ENCODE results near the gene TCEAL2. TPM values are rescaled to one million over a fixed set of nuclear protein-coding genes. Genes with fewer than 3 reads are reported as not detected.
"Not testable (repeated sequence)": the region's sequence is repeated elsewhere in the genome, so short reads cannot be mapped to it uniquely, and the experiment has no call there.

TCEAL2 gene
- total RNA-seq: not detected in 2 replicates

DNA sequence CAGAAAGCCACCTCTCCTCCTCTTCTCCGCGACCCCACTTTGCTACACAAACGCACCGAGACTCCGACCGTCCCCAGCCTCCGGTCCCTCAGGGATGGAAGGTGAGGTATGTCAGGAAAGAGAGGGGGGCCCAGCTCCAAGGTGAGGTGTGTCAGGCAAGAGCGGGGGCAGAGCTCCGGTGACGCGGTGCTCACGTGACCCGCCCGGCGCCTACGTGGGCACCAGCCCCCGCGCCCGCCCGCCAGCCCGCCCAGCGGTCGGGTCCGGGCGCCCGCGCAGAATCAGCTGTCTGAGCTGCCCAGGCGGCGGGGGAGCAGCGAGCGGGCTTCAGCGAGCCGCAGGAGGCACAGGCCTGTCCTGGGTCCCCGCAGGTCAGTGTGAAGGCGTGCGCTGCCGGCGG, at the start of gene TCEAL2:
TSS of gene TCEAL2 (plus strand) at position 244 of the 400 bp plus-strand sequence. CDS start 1,152 bp downstream, outside the sequence.
- not testable (repeated sequence) for H3K27me3 ChIP-seq (ENCODE audit: control insufficient read depth, insufficient read depth, low read length); FAIRE-seq; DNase-seq (ENCODE audit: low read depth); H3K4me3 ChIP-seq (ENCODE audit: low read depth, low read length); H3K36me3 ChIP-seq (ENCODE audit: control insufficient read depth, insufficient read depth, low read length)

DNA sequence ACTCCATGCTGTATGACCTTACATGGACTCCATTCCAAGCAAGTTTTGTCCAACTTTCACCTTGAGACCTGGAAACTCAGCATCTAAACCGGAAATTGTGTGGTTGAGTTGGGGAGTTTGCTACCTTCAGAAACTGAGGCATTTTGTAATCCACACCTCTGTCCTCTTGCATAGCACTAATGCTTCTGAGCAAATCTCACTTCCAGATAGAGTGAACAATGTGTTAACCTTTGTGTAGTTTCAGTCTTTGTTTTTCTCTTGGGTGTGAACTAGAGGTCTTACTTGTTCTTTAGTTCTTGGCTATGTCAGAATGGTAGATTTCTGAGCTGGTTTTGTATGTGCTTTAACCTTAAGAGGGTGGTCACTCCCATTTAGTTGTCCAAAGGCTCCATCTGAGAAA, 48.1 kb upstream of the TCEAL2 start:
- no peaks in the 10 kb centered on the region for H3K36me3 ChIP-seq (ENCODE audit: control insufficient read depth, insufficient read depth, low read length)
- no peaks in the 10 kb centered on the region for H3K27me3 ChIP-seq (ENCODE audit: control insufficient read depth, insufficient read depth, low read length)
- no peak for DNase-seq (ENCODE audit: low read depth)
- H3K4me3 ChIP-seq (ENCODE audit: low read depth, low read length): no peak overlapping the region
- FAIRE-seq: no peak
- TF ChIP-seq, protein P1, sequence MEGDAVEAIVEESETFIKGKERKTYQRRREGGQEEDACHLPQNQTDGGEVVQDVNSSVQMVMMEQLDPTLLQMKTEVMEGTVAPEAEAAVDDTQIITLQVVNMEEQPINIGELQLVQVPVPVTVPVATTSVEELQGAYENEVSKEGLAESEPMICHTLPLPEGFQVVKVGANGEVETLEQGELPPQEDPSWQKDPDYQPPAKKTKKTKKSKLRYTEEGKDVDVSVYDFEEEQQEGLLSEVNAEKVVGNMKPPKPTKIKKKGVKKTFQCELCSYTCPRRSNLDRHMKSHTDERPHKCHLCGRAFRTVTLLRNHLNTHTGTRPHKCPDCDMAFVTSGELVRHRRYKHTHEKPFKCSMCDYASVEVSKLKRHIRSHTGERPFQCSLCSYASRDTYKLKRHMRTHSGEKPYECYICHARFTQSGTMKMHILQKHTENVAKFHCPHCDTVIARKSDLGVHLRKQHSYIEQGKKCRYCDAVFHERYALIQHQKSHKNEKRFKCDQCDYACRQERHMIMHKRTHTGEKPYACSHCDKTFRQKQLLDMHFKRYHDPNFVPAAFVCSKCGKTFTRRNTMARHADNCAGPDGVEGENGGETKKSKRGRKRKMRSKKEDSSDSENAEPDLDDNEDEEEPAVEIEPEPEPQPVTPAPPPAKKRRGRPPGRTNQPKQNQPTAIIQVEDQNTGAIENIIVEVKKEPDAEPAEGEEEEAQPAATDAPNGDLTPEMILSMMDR (IDR thresholded peaks at IDR 0.05; ENCODE audit: insufficient read depth, low read length, severe bottlenecking): no peak

DNA sequence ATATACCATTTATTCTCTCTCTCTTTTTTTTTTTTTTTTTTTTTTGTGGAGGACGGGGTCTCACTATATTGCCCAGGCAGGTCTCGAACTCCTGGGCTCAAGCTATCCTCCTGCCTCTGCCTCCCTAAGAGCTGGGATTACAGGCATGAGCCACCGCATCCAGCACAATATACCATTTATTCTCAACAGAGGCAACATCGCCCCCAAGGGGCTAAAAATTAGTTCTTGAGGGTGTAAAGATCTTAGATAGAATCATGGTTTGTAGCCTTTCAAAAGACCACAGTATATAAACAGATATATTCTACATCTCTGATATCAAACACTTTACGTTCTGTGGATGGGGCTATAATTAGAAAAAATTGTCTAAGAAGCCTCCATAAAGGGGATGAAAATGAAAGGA, 39.8 kb upstream of the TCEAL2 start:
- no peak for FAIRE-seq

DNA sequence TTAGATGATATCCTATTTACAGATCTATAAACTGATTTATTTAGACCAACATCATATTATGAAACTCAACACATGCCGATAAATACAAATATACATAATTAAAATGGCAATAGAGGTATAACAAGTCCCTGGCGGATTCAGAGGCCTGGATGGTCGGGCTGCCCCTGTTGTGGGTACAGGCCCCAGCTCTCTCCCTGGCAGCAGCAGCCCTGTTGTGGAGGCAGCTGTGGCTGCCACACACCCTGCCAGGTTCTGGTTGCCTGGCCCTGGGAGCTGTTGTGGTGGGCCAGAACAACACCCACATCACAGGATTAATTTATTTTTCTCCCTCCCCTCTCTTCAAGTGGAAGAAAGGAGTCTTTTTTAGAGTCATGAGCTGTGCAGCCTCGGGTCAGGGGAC, 12.1 kb upstream of the TCEAL2 start:
- DNase-seq (ENCODE audit: low read depth) (no peak), FAIRE-seq (no peak)
- H3K27me3 ChIP-seq (ENCODE audit: control insufficient read depth, insufficient read depth, low read length): no peaks in the 10 kb centered on the region
- TF ChIP-seq, protein P1 (IDR thresholded peaks at IDR 0.05; ENCODE audit: insufficient read depth, low read length, severe bottlenecking): no peak
- no peak overlapping the region for H3K4me3 ChIP-seq (ENCODE audit: low read depth, low read length)
- no peaks in the 10 kb centered on the region for H3K36me3 ChIP-seq (ENCODE audit: control insufficient read depth, insufficient read depth, low read length)

More for the DNA sequence above, 39.8 kb upstream of the TCEAL2 start:
- Histone ChIP-seq H3K4me3 (ENCODE audit: low read depth, low read length) (no peak overlapping the region), H3K36me3 (ENCODE audit: control insufficient read depth, insufficient read depth, low read length) (no peaks in the 10 kb centered on the region), H3K27me3 (ENCODE audit: control insufficient read depth, insufficient read depth, low read length) (no peaks in the 10 kb centered on the region)
- no peak for DNase-seq (ENCODE audit: low read depth)
- TF ChIP-seq, protein P1 (IDR thresholded peaks at IDR 0.05; ENCODE audit: insufficient read depth, low read length, severe bottlenecking): no peak

DNA sequence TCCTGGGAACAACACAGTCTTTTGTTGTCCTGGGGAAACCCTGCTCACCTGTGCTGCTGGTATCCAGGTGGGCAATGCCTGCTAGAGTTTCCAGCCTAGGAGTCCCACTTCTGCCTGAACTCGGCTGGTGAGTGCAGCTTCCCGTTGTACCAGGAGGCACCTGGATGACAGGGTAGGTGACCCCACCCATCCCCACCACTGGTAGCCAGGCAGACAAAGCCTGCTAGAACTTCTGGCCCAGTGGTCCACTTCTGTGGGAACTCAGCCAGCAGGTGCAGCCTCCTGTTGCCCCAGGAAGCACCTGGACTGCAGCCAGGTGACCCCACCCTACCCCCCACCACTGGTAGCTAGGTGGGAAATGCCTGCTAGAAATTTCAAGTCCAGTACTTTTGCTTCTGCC, 9.7 kb upstream of the TCEAL2 start:
- no peak overlapping the region for H3K4me3 ChIP-seq (ENCODE audit: low read depth, low read length)
- DNase-seq (ENCODE audit: low read depth) (no peak), FAIRE-seq (no peak)
- H3K27me3 ChIP-seq (ENCODE audit: control insufficient read depth, insufficient read depth, low read length): no peaks in the 10 kb centered on the region
- TF ChIP-seq, protein P1 (IDR thresholded peaks at IDR 0.05; ENCODE audit: insufficient read depth, low read length, severe bottlenecking): no peak
- no peaks in the 10 kb centered on the region for H3K36me3 ChIP-seq (ENCODE audit: control insufficient read depth, insufficient read depth, low read length)

DNA sequence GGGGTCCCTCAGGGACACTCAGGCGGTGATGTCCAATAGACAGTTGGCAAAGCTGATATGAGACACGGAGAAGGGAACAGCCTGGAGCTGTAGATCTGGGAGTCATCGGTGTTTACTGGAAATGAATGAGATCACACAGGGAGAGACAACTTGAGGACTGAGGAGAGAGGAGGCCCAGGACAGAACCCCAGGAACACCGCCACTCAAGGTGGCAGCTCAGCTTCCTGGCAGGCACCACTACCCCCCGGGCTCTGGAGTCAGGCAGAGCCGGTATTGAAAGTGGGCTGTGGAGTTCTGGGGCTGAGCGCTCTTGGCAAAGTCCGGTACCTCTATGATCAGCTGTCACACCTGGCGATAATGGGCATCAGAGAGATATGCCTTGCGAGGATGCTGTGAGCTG, 465 bp upstream of the TCEAL2 start:
- H3K36me3 ChIP-seq (ENCODE audit: control insufficient read depth, insufficient read depth, low read length); DNase-seq (ENCODE audit: low read depth); H3K4me3 ChIP-seq (ENCODE audit: low read depth, low read length); H3K27me3 ChIP-seq (ENCODE audit: control insufficient read depth, insufficient read depth, low read length): not testable (repeated sequence)
- peak; percentile 88 for FAIRE-seq

DNA sequence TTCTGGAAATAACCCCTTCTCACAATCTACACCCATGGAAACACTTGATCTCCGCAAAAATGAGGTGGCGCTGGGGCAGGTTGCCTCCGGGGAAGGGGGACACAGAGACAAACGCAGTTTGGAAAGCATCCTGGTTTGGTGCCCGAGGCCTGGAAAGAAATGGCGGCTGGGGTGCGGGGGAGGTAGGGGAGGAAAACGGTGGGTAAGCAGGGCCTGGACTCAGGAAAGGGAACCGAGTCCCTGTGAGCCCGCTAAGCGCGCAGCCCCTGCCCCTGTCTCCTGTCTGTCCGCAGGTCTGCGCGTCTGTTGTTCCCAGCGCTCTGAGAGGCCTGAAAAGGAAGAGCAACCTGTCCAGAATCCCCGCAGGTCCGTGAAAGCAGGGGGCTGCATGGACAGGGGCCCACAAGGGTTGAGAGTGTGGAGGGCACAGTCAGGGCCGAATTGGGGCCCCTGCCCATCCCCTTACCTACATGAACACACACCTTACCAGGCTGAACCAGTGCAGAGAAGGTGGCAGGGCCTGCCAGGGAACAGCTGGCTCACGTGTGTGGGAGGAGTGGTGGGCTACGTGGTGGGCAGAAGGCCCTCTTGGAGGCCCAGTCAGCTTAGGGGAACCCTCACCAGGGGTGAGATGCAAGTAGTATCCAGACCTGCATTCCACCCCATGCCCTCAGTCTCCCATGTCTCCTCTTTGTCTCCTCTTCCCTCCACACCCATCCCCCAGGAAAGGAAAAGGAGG, 770 bp downstream of the TCEAL2 start:
- FAIRE-seq; H3K27me3 ChIP-seq (ENCODE audit: control insufficient read depth, insufficient read depth, low read length); DNase-seq (ENCODE audit: low read depth); H3K36me3 ChIP-seq (ENCODE audit: control insufficient read depth, insufficient read depth, low read length); H3K4me3 ChIP-seq (ENCODE audit: low read depth, low read length): not testable (repeated sequence)

All from bronchial epithelial cell (primary cell).